ENCODE results near the gene CGNL1.

GRCh38 chr15:57510647-57511046, 134.3 kb downstream of the CGNL1 start:
- TF ChIP-seq POLR2A (IDR thresholded peaks at IDR 0.05; ENCODE audit: low read depth) = no peak
- no peak for TF ChIP-seq CTCF (IDR thresholded peaks at IDR 0.05)
- TF ChIP-seq POLR2AphosphoS5 (IDR thresholded peaks at IDR 0.05) = no peak

Measured in esophagus muscularis mucosa (tissue), 3 donors.